Pancreas (tissue), 10 donors: ENCODE results near the gene PTPRR. TPM values are rescaled to one million over a fixed set of nuclear protein-coding genes. Genes with fewer than 3 reads are reported as not detected.

Experiments used
- ATAC-seq, 4 donors: fragments of 200-7000 bp; cut with Tn5 transposase; one replicate each; pipeline versions ENCODE4 v1.8.0 to v1.9.1; 2020; ENCODE audit warnings: mild to moderate bottlenecking in 4 of 4, moderate library complexity in 4 of 4
- DNase-seq, 6 donors: peaks; one replicate each; pipeline ENCODE4 v3.0.0-alpha.2; 2020
- FAIRE-seq: peaks from 2 replicates; lab custom pipeline; 2012; peaks lifted over from hg19 to GRCh38; lab: Jason Lieb, UNC
- H3K27ac ChIP-seq, 4 donors: fragments of 200-600 bp; sonication (generic); 1 replicate in 3 of 4; 2 replicates in 1 of 4; pipeline versions ENCODE4 v1.5.0 to v1.8.0; 2020
- H3K27me3 ChIP-seq, 4 donors: fragments of 200-600 bp; one replicate each; pipeline ENCODE4 v1.8.0; 2021
- H3K36me3 ChIP-seq, 3 donors: fragments of 200-600 bp; sonication (generic) in 1 of 3; one replicate each; pipeline versions ENCODE4 v1.5.0 to v1.8.0; 2020 to 2021
- H3K4me1 ChIP-seq, 3 donors: fragments of 200-600 bp; one replicate each; pipeline ENCODE4 v1.8.0; 2021
- H3K4me3 ChIP-seq, 4 donors: fragments of 200-600 bp; sonication (generic) in 2 of 4; one replicate each; pipeline versions ENCODE4 v1.5.0 to v1.8.0; 2020 to 2021
- H3K9me3 ChIP-seq, 4 donors: fragments of 200-600 bp; one replicate each; pipeline ENCODE4 v1.8.0; 2021
- CTCF ChIP-seq, 4 donors: fragments of 200-600 bp; sonication (generic) in 3 of 4; IDR thresholded peaks; one replicate each; pipeline versions ENCODE4 v1.5.0 to v1.8.0; 2021; ENCODE audit warnings: antibody characterized with exemption in 4 of 4
- WGBS, 2 donors: extraction: QIAGEN DNeasy Blood & Tissue Kit; methylation state at CpG; one replicate each; pipeline ENCODE4 v1.1.7; 2013; 5-methylcytosine and 5-hydroxymethylcytosine counted together
- intact Hi-C, 3 donors: fragments of 100-400 bp; cut with DNase I; formaldehyde crosslinking; loops; one replicate each; pipeline versions ENCODE4 v1.11.1 to v1.14.2; 2022
- polyA plus RNA-seq, 2 donors: library from polyadenylated mRNA; stranded (reverse); fragments of 200-250 nt; gene quantifications; one replicate each; pipeline ENCODE4 v1.2.3, GENCODE V29; 2013
- total RNA-seq, 6 donors: library from RNA; stranded (reverse); fragmentation: NEBNext Ultra II Directional in 4 of 6; extraction: Animal tissue kit (Norgen Biotek cat#: 25700) in 4 of 6; gene quantifications; one replicate each; pipeline versions ENCODE4 v1.2.1 to v1.2.4, GENCODE V29; 2021 to 2023
- donor health status: healthy with polysubstance abuse.
- donor health status: DM: no; HTN: no; CAD: no; lungs with moderate emphysema.
- donor health status: DM: no; HTN: no; CAD: no.
- donor health status: control.
- donor health status: control.
- donor health status: Bipolar disorder and iron deficiency.
- donor health status: DM: yes; HTN: yes; CAD: no.
- donor health status: DM: no; HTN: no; CAD: no.
- donor health status: DM: no; HTN: no; CAD: no.
- donor health status: DM: yes; HTN: yes; CAD: no.

PTPRR gene
- total and polyA plus RNA-seq, 8 donors = 0.14 to 0.72 (median 0.23) TPM; not detected in 3

- no peaks in the 10 kb centered on the region for H3K9me3 ChIP-seq
- FAIRE-seq (no peak), ATAC-seq (no peak), DNase-seq (no peak)
- no peaks in the 10 kb centered on the region for H3K36me3 ChIP-seq
- no peak overlapping the region for H3K4me3 ChIP-seq
- H3K4me1 ChIP-seq = no peaks in the 10 kb centered on the region
- TF ChIP-seq CTCF (IDR thresholded peaks at IDR 0.05) = no peak
- no peaks in the 10 kb centered on the region for H3K27me3 ChIP-seq
- no peak overlapping the region for H3K27ac ChIP-seq
- intact Hi-C loops = no loop called here
- 47 to 63% methylated on average over 5 of the region's 5 CpGs for WGBS, 2 donors
Observed at GRCh38 chr12:70615174-70615866, 305.2 kb downstream of the PTPRR start.

GRCh38 chr12:70609739-70610491 lies 310.6 kb downstream of the PTPRR start:
- DNase-seq = peak in 4 of 6 donors; percentile 14 to 67 (median 42)
- 1 to 3% methylated on average over 49 to 63 of the region's 63 CpGs for WGBS, 2 donors
- peak; percentile 48 to 86 (median 77) for ATAC-seq
- Histone ChIP-seq H3K27ac (no peak overlapping the region), H3K4me1 (peaks cover 0 to 4% (median 0%) of the 10 kb centered on the region in 3 donors), H3K9me3 (no peaks in the 10 kb centered on the region), H3K36me3 (no peaks in the 10 kb centered on the region), H3K4me3 (peak overlapping the region; percentile 21 to 55 (median 32)), H3K27me3 (no peaks in the 10 kb centered on the region)
- TF ChIP-seq CTCF (IDR thresholded peaks at IDR 0.05) = no peak
- intact Hi-C loops = no loop called here
- FAIRE-seq = no peak

- peaks cover 0 to 4% (median 0%) of the 10 kb centered on the region in 3 donors for H3K4me1 ChIP-seq
- TF ChIP-seq CTCF (IDR thresholded peaks at IDR 0.05) = no peak
- ATAC-seq (no peak), FAIRE-seq (no peak), DNase-seq (no peak)
- H3K36me3 ChIP-seq = no peaks in the 10 kb centered on the region
- no peak overlapping the region for H3K27ac ChIP-seq
- intact Hi-C loops = no loop called here
- H3K4me3 ChIP-seq = peak overlapping the region in 3 of 4 donors; percentile 21 to 55 (median 43)
- no peaks in the 10 kb centered on the region for H3K9me3 ChIP-seq
- H3K27me3 ChIP-seq = no peaks in the 10 kb centered on the region
- 80 to 94% methylated on average over 2 of the region's 2 CpGs for WGBS, 2 donors
Observed at GRCh38 chr12:70609203-70609602, 311.3 kb downstream of the PTPRR start.

- DNase-seq (no peak), FAIRE-seq (no peak), ATAC-seq (no peak)
- H3K4me1 ChIP-seq = peaks cover 0 to 4% (median 0%) of the 10 kb centered on the region in 3 donors
- WGBS, 2 donors = 55 to 69% methylated on average over 1 of the region's 1 CpG
- no peak for TF ChIP-seq CTCF (IDR thresholded peaks at IDR 0.05)
- H3K9me3 ChIP-seq = no peaks in the 10 kb centered on the region
- no peaks in the 10 kb centered on the region for H3K36me3 ChIP-seq
- intact Hi-C loops = no loop called here
- H3K4me3 ChIP-seq = no peak overlapping the region
- no peaks in the 10 kb centered on the region for H3K27me3 ChIP-seq
- H3K27ac ChIP-seq = no peak overlapping the region
Observed at GRCh38 chr12:70608184-70608583, 312.4 kb downstream of the PTPRR start.
